Stimulated activated CD4-positive, alpha-beta T cell treated with anti-CD3 and anti-CD28 coated beads, Interleukin-1b, Interleukin-23, amount 100 ng/mL, for 48 hours (primary cell): ENCODE data around the gene MRPS12.

Experiments
- DNase-seq: peaks from one replicate; pipeline ENCODE4 v3.0.0-alpha.2; 2020

MRPS12 gene

GRCh38 chr19:38978326-38978689 lies 47.6 kb downstream of the MRPS12 start:
- DNase-seq = no peak

- DNase-seq = no peak
Observed at GRCh38 chr19:38979812-38980211, 49.1 kb downstream of the MRPS12 start.

- DNase-seq = no peak
Observed at GRCh38 chr19:38980583-38981374, 50.0 kb downstream of the MRPS12 start.
